Activated T-cell treated with anti-CD3 and anti-CD28 coated beads, Interleukin-2, amount 50 U/mL, for 24 hours (primary cell): ENCODE data around the gene SHISA9.

Source experiments
- DNase-seq: peaks from one replicate; pipeline ENCODE4 v3.0.0-alpha.2; 2020
- H3K27ac Mint-ChIP-seq: 2 replicates; pipeline ENCODE4 v1.8.0; 2020; ENCODE audit warnings: mild to moderate bottlenecking, mixed read lengths
- H3K27me3 Mint-ChIP-seq: 2 replicates; pipeline ENCODE4 v1.8.0; 2020; ENCODE audit warnings: mixed read lengths
- H3K36me3 Mint-ChIP-seq: 2 replicates; pipeline ENCODE4 v1.8.0; 2020; ENCODE audit warnings: low read depth, mixed read lengths
- H3K4me1 Mint-ChIP-seq: 2 replicates; pipeline ENCODE4 v1.8.0; 2020; ENCODE audit warnings: low read depth, mixed read lengths
- H3K4me3 Mint-ChIP-seq: 2 replicates; pipeline ENCODE4 v1.8.0; 2020; ENCODE audit warnings: mild to moderate bottlenecking, moderate library complexity, mixed read lengths
- H3K9me3 Mint-ChIP-seq: 2 replicates; pipeline ENCODE4 v1.8.0; 2020; ENCODE audit warnings: mixed read lengths

SHISA9 gene

GRCh38 chr16:12881740-12882139 is 19.7 kb upstream of the SHISA9 start:
- peaks cover 17% of the 10 kb centered on the region for H3K27me3 Mint-ChIP-seq
- H3K4me3 Mint-ChIP-seq, result no peak overlapping the region
- no peaks in the 10 kb centered on the region for H3K4me1 Mint-ChIP-seq
- no peaks in the 10 kb centered on the region for H3K9me3 Mint-ChIP-seq
- no peak overlapping the region for H3K27ac Mint-ChIP-seq
- no peak for DNase-seq
- H3K36me3 Mint-ChIP-seq, result no peaks in the 10 kb centered on the region

GRCh38 chr16:12885742-12886141 is 15.7 kb upstream of the SHISA9 start:
- Mint-ChIP-seq H3K27me3 (peaks cover 18% of the 10 kb centered on the region), H3K9me3 (no peaks in the 10 kb centered on the region), H3K4me1 (no peaks in the 10 kb centered on the region), H3K4me3 (no peak overlapping the region), H3K36me3 (no peaks in the 10 kb centered on the region), H3K27ac (no peak overlapping the region)
- DNase-seq, result no peak

GRCh38 chr16:12891836-12892235 is 9.6 kb upstream of the SHISA9 start:
- Mint-ChIP-seq H3K27me3 (peaks cover 30% of the 10 kb centered on the region), H3K9me3 (no peaks in the 10 kb centered on the region), H3K36me3 (no peaks in the 10 kb centered on the region), H3K4me3 (no peak overlapping the region), H3K27ac (no peak overlapping the region), H3K4me1 (no peaks in the 10 kb centered on the region)
- DNase-seq, result no peak

- Mint-ChIP-seq H3K9me3 (no peaks in the 10 kb centered on the region), H3K4me3 (no peak overlapping the region), H3K27me3 (peaks cover 34% of the 10 kb centered on the region), H3K4me1 (no peaks in the 10 kb centered on the region), H3K36me3 (no peaks in the 10 kb centered on the region), H3K27ac (no peak overlapping the region)
- DNase-seq, result no peak
Observed at GRCh38 chr16:12893050-12893750, 8.2 kb upstream of the SHISA9 start.

- H3K9me3 Mint-ChIP-seq, result no peaks in the 10 kb centered on the region
- no peaks in the 10 kb centered on the region for H3K36me3 Mint-ChIP-seq
- DNase-seq, result no peak
- H3K4me1 Mint-ChIP-seq, result no peaks in the 10 kb centered on the region
- no peak overlapping the region for H3K27ac Mint-ChIP-seq
- peaks cover 53% of the 10 kb centered on the region for H3K27me3 Mint-ChIP-seq
- H3K4me3 Mint-ChIP-seq, result no peak overlapping the region
Observed at GRCh38 chr16:12896562-12896961, 4.8 kb upstream of the SHISA9 start.

- Mint-ChIP-seq H3K4me1 (peaks cover 8% of the 10 kb centered on the region), H3K27me3 (peaks cover 67% of the 10 kb centered on the region), H3K36me3 (no peaks in the 10 kb centered on the region), H3K4me3 (no peak overlapping the region), H3K9me3 (no peaks in the 10 kb centered on the region), H3K27ac (no peak overlapping the region)
- DNase-seq, result no peak
Observed at GRCh38 chr16:12898551-12898950, 2.8 kb upstream of the SHISA9 start.

- no peak for DNase-seq
- Mint-ChIP-seq H3K36me3 (no peaks in the 10 kb centered on the region), H3K4me3 (no peak overlapping the region), H3K27ac (no peak overlapping the region), H3K4me1 (peaks cover 8% of the 10 kb centered on the region), H3K27me3 (peaks cover 77% of the 10 kb centered on the region), H3K9me3 (no peaks in the 10 kb centered on the region)
Observed at GRCh38 chr16:12899529-12900143, 1.8 kb upstream of the SHISA9 start.

- Mint-ChIP-seq H3K27ac (no peak overlapping the region), H3K4me1 (peaks cover 8% of the 10 kb centered on the region), H3K36me3 (no peaks in the 10 kb centered on the region), H3K4me3 (no peak overlapping the region), H3K27me3 (peaks cover 78% of the 10 kb centered on the region), H3K9me3 (no peaks in the 10 kb centered on the region)
- DNase-seq, result no peak
Observed at GRCh38 chr16:12900156-12900555, 1.2 kb upstream of the SHISA9 start.

GRCh38 chr16:12900599-12901203 is 697 bp upstream of the SHISA9 start:
- H3K36me3 Mint-ChIP-seq, result no peaks in the 10 kb centered on the region
- no peak overlapping the region for H3K4me3 Mint-ChIP-seq
- peaks cover 8% of the 10 kb centered on the region for H3K4me1 Mint-ChIP-seq
- H3K9me3 Mint-ChIP-seq, result no peaks in the 10 kb centered on the region
- H3K27ac Mint-ChIP-seq, result no peak overlapping the region
- H3K27me3 Mint-ChIP-seq, result peaks cover 83% of the 10 kb centered on the region
- DNase-seq, result peak; percentile 29

GRCh38 chr16:12901204-12901596 is 198 bp upstream of the SHISA9 start:
- Mint-ChIP-seq H3K36me3 (no peaks in the 10 kb centered on the region), H3K9me3 (no peaks in the 10 kb centered on the region), H3K4me3 (no peak overlapping the region), H3K27ac (no peak overlapping the region), H3K4me1 (peaks cover 8% of the 10 kb centered on the region), H3K27me3 (peaks cover 84% of the 10 kb centered on the region)
- DNase-seq, result no peak

GRCh38 chr16:12902511-12903372 is 1.3 kb downstream of the SHISA9 start:
- Mint-ChIP-seq H3K27ac (no peak overlapping the region), H3K27me3 (peaks cover 82% of the 10 kb centered on the region), H3K36me3 (no peaks in the 10 kb centered on the region), H3K4me3 (peak overlapping the region; percentile 44), H3K4me1 (peaks cover 8% of the 10 kb centered on the region), H3K9me3 (no peaks in the 10 kb centered on the region)
- DNase-seq, result no peak

- Mint-ChIP-seq H3K9me3 (no peaks in the 10 kb centered on the region), H3K36me3 (no peaks in the 10 kb centered on the region), H3K27me3 (peaks cover 80% of the 10 kb centered on the region), H3K4me3 (no peak overlapping the region), H3K4me1 (peaks cover 8% of the 10 kb centered on the region), H3K27ac (no peak overlapping the region)
- DNase-seq, result no peak
Observed at GRCh38 chr16:12903407-12904328, 2.3 kb downstream of the SHISA9 start.

GRCh38 chr16:12904329-12904671 is 2.9 kb downstream of the SHISA9 start:
- Mint-ChIP-seq H3K4me3 (no peak overlapping the region), H3K9me3 (no peaks in the 10 kb centered on the region), H3K4me1 (peaks cover 8% of the 10 kb centered on the region), H3K36me3 (no peaks in the 10 kb centered on the region), H3K27me3 (peaks cover 77% of the 10 kb centered on the region), H3K27ac (no peak overlapping the region)
- DNase-seq, result no peak

- no peaks in the 10 kb centered on the region for H3K9me3 Mint-ChIP-seq
- H3K4me1 Mint-ChIP-seq, result peaks cover 8% of the 10 kb centered on the region
- no peaks in the 10 kb centered on the region for H3K36me3 Mint-ChIP-seq
- no peak for DNase-seq
- peaks cover 59% of the 10 kb centered on the region for H3K27me3 Mint-ChIP-seq
- no peak overlapping the region for H3K4me3 Mint-ChIP-seq
- H3K27ac Mint-ChIP-seq, result no peak overlapping the region
Observed at GRCh38 chr16:12906271-12906670, 4.9 kb downstream of the SHISA9 start.
